ENCODE results near the gene FN3K. TPM values are rescaled to one million over a fixed set of nuclear protein-coding genes. Genes with fewer than 3 reads are reported as not detected.

Gene FN3K
- total and polyA plus RNA-seq, 2 of the 13 experiments (the other 11 are each of a cell fraction or from before 2014, with no cell fraction given) = 3.5 to 12.2 TPM

GRCh38 chr17:82716203-82717010 lies 19.0 kb upstream of the FN3K start, which contains the start of gene FN3KRP (continued):
- peak; percentile 53; the same call in 1 of the 2 replicates for TF ChIP-seq PATZ1 (CRISPR knock-in tag; IDR thresholded peaks at IDR 0.05)
- TF ChIP-seq ZNF670 (CRISPR knock-in tag; IDR thresholded peaks at IDR 0.05; ENCODE audit: borderline replicate concordance) = 0 out of 2 replicates have a peak, but pooled peaks have one; percentile 56
- 0 out of 2 replicates have a peak, but pooled peaks have one; percentile 16 for TF ChIP-seq CAMTA2 (CRISPR knock-in tag; IDR thresholded peaks at IDR 0.05; ENCODE audit: borderline replicate concordance)
- TF ChIP-seq ZNF674 (CRISPR knock-in tag; IDR thresholded peaks at IDR 0.05; ENCODE audit: low read depth) = 0 out of 2 replicates have a peak, but pooled peaks have one; percentile 4
- TF ChIP-seq ZNF160 (CRISPR knock-in tag; IDR thresholded peaks at IDR 0.05) = peak; percentile 56; the same call in 1 of the 2 replicates
- no peak for TF ChIP-seq ZNF282 (IDR thresholded peaks at IDR 0.05; ENCODE audit: partially characterized antibody)
- TF ChIP-seq HES4 (CRISPR knock-in tag; IDR thresholded peaks at IDR 0.05; ENCODE audit: borderline replicate concordance) = peak; percentile 44; the same call in 1 of the 2 replicates
- TF ChIP-seq HINFP (CRISPR knock-in tag; IDR thresholded peaks at IDR 0.05; ENCODE audit: low read depth) = no peak
- 0 out of 2 replicates have a peak, but pooled peaks have one; percentile 7 for TF ChIP-seq RXRA (CRISPR knock-in tag; IDR thresholded peaks at IDR 0.05)
- TF ChIP-seq PRDM10 (CRISPR knock-in tag; IDR thresholded peaks at IDR 0.05; ENCODE audit: low read depth) = 0 out of 2 replicates have a peak, but pooled peaks have one; percentile 9
- TF ChIP-seq, protein P1, sequence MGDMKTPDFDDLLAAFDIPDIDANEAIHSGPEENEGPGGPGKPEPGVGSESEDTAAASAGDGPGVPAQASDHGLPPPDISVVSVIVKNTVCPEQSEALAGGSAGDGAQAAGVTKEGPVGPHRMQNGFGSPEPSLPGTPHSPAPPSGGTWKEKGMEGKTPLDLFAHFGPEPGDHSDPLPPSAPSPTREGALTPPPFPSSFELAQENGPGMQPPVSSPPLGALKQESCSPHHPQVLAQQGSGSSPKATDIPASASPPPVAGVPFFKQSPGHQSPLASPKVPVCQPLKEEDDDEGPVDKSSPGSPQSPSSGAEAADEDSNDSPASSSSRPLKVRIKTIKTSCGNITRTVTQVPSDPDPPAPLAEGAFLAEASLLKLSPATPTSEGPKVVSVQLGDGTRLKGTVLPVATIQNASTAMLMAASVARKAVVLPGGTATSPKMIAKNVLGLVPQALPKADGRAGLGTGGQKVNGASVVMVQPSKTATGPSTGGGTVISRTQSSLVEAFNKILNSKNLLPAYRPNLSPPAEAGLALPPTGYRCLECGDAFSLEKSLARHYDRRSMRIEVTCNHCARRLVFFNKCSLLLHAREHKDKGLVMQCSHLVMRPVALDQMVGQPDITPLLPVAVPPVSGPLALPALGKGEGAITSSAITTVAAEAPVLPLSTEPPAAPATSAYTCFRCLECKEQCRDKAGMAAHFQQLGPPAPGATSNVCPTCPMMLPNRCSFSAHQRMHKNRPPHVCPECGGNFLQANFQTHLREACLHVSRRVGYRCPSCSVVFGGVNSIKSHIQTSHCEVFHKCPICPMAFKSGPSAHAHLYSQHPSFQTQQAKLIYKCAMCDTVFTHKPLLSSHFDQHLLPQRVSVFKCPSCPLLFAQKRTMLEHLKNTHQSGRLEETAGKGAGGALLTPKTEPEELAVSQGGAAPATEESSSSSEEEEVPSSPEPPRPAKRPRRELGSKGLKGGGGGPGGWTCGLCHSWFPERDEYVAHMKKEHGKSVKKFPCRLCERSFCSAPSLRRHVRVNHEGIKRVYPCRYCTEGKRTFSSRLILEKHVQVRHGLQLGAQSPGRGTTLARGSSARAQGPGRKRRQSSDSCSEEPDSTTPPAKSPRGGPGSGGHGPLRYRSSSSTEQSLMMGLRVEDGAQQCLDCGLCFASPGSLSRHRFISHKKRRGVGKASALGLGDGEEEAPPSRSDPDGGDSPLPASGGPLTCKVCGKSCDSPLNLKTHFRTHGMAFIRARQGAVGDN (CRISPR knock-in tag; IDR thresholded peaks at IDR 0.05) = peak; percentile 88
- TF ChIP-seq NKX3-1 (CRISPR knock-in tag; IDR thresholded peaks at IDR 0.05) = no peak
- peak; percentile 91 for TF ChIP-seq TMF1 (CRISPR knock-in tag; IDR thresholded peaks at IDR 0.05; ENCODE audit: low read depth)
- TF ChIP-seq ZNF691 (CRISPR knock-in tag; IDR thresholded peaks at IDR 0.05; ENCODE audit: borderline replicate concordance, low read depth) = no peak
